ENCODE results near the gene PRM1. TPM values are rescaled to one million over a fixed set of nuclear protein-coding genes. Genes with fewer than 3 reads are reported as not detected.

The PRM1 gene
- total and polyA plus RNA-seq, 2 donors: 0.34 TPM; not detected in 1

- H3K4me3 ChIP-seq (ENCODE audit: low read length in 2 of 2): no peak overlapping the region
- no peaks in the 10 kb centered on the region for H3K36me3 ChIP-seq (ENCODE audit: control insufficient read depth in 2 of 2, insufficient read depth in 2 of 2, low read length in 1 of 2)
- no peaks in the 10 kb centered on the region for H3K27me3 ChIP-seq (ENCODE audit: control insufficient read depth in 2 of 2, insufficient read depth in 1 of 2, low read length in 1 of 2)
- 97% methylated on average over 23 of the region's 23 CpGs for WGBS
- H3K27ac ChIP-seq (ENCODE audit: low read depth in 1 of 2, low read length in 1 of 2): no peak overlapping the region
- peaks cover 11 to 35% of the 10 kb centered on the region in 2 donors for H3K4me1 ChIP-seq (ENCODE audit: control insufficient read depth in 2 of 2, insufficient read depth in 2 of 2, low read length in 2 of 2)
- no peak for DNase-seq (ENCODE audit: low read depth in 6 of 9, low spot score in 9 of 9)
- no peaks in the 10 kb centered on the region for H3K9me3 ChIP-seq (ENCODE audit: control insufficient read depth in 2 of 2, insufficient read depth in 1 of 2, low read length in 1 of 2)
Observed at GRCh38 chr16:11316331-11317015, 35.3 kb upstream of the PRM1 start.

DNA sequence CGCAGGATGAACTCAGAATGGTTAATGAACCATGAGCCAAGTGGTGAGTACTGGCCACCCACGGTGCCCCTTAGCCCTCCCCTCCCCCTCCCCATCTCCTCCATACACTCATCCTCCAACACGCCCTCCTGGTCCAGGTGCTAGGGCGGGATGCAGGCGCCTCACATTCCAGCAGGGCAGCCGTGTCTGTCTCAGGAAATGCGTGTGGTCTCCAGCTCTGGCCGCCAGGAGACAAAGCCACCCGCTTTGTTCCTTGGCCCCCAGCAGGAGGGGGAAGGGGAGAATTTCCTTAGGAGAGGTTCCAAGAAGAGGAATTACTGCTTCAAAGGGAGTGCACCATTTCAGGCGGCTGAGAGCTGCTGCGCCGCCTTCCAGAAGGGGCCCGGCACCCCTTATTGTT is 34.4 kb upstream of the PRM1 start:
- H3K9me3 ChIP-seq (ENCODE audit: control insufficient read depth in 2 of 2, insufficient read depth in 1 of 2, low read length in 1 of 2): no peaks in the 10 kb centered on the region
- 83% methylated on average over 13 of the region's 13 CpGs for WGBS
- H3K4me1 ChIP-seq (ENCODE audit: control insufficient read depth in 2 of 2, insufficient read depth in 2 of 2, low read length in 2 of 2): peaks cover 15 to 44% of the 10 kb centered on the region in 2 donors
- no peaks in the 10 kb centered on the region for H3K36me3 ChIP-seq (ENCODE audit: control insufficient read depth in 2 of 2, insufficient read depth in 2 of 2, low read length in 1 of 2)
- no peak for DNase-seq (ENCODE audit: low read depth in 6 of 9, low spot score in 9 of 9)
- no peak overlapping the region for H3K27ac ChIP-seq (ENCODE audit: low read depth in 1 of 2, low read length in 1 of 2)
- no peaks in the 10 kb centered on the region for H3K27me3 ChIP-seq (ENCODE audit: control insufficient read depth in 2 of 2, insufficient read depth in 1 of 2, low read length in 1 of 2)
- H3K4me3 ChIP-seq (ENCODE audit: low read length in 2 of 2): no peak overlapping the region

- peaks cover 20 to 54% of the 10 kb centered on the region in 2 donors for H3K4me1 ChIP-seq (ENCODE audit: control insufficient read depth in 2 of 2, insufficient read depth in 2 of 2, low read length in 2 of 2)
- no peak overlapping the region for H3K4me3 ChIP-seq (ENCODE audit: low read length in 2 of 2)
- no peaks in the 10 kb centered on the region for H3K36me3 ChIP-seq (ENCODE audit: control insufficient read depth in 2 of 2, insufficient read depth in 2 of 2, low read length in 1 of 2)
- no peak overlapping the region for H3K27ac ChIP-seq (ENCODE audit: low read depth in 1 of 2, low read length in 1 of 2)
- no peaks in the 10 kb centered on the region for H3K27me3 ChIP-seq (ENCODE audit: control insufficient read depth in 2 of 2, insufficient read depth in 1 of 2, low read length in 1 of 2)
- DNase-seq (ENCODE audit: low read depth in 6 of 9, low spot score in 9 of 9): no peak
- H3K9me3 ChIP-seq (ENCODE audit: control insufficient read depth in 2 of 2, insufficient read depth in 1 of 2, low read length in 1 of 2): no peaks in the 10 kb centered on the region
- 98% methylated on average over 8 of the region's 8 CpGs for WGBS
Observed at GRCh38 chr16:11314309-11314894, 33.3 kb upstream of the PRM1 start.

GRCh38 chr16:11313493-11314308 is 32.6 kb upstream of the PRM1 start:
- Histone ChIP-seq H3K9me3 (ENCODE audit: control insufficient read depth in 2 of 2, insufficient read depth in 1 of 2, low read length in 1 of 2) (peaks cover 0 to 7% of the 10 kb centered on the region in 2 donors), H3K27me3 (ENCODE audit: control insufficient read depth in 2 of 2, insufficient read depth in 1 of 2, low read length in 1 of 2) (no peaks in the 10 kb centered on the region), H3K4me3 (ENCODE audit: low read length in 2 of 2) (no peak overlapping the region), H3K27ac (ENCODE audit: low read depth in 1 of 2, low read length in 1 of 2) (no peak overlapping the region), H3K4me1 (ENCODE audit: control insufficient read depth in 2 of 2, insufficient read depth in 2 of 2, low read length in 2 of 2) (peaks cover 23 to 61% of the 10 kb centered on the region in 2 donors), H3K36me3 (ENCODE audit: control insufficient read depth in 2 of 2, insufficient read depth in 2 of 2, low read length in 1 of 2) (no peaks in the 10 kb centered on the region)
- WGBS: 96% methylated on average over 9 of the region's 9 CpGs
- DNase-seq (ENCODE audit: low read depth in 6 of 9, low spot score in 9 of 9): no peak

DNA sequence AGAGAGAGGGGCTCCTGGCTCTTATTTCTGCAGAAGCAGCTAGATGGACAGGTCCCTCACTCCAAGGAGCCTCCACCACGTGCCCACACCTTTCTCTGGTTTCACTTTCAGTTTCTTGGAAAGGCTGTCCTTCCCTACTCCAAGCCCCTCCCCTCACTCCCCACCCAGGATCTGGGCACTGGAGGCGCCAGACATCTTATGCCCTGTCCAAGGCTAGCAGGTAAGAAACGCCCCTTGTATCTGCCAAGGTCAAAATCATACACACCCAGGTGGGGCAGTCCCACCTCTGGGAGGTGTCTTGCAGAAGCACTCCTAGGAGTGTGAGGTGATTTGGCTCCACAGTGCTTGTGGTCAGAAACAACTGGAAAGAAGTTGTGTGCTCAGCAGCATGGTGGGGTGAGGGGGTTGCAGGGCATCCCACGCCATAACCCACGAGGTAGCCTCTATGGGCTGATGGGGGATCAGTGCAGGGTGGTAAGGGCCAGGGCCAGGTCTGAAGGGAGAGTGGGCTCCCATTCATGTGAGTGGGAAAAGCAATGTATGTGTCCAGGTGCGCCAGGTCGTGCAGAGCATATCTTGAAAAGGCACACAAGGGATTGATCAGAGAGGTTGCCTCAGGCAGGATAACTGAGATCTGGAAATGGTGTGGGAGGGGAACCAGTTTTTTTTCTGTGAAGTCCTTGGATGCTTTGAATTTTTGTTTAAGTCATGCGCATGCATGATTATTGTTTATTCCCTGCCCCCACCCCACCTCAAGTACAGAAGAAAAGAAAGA is 31.8 kb upstream of the PRM1 start:
- 67% methylated on average over 8 of the region's 8 CpGs for WGBS
- H3K4me3 ChIP-seq (ENCODE audit: low read length in 2 of 2): no peak overlapping the region
- H3K27me3 ChIP-seq (ENCODE audit: control insufficient read depth in 2 of 2, insufficient read depth in 1 of 2, low read length in 1 of 2): no peaks in the 10 kb centered on the region
- peaks cover 0 to 15% of the 10 kb centered on the region in 2 donors for H3K9me3 ChIP-seq (ENCODE audit: control insufficient read depth in 2 of 2, insufficient read depth in 1 of 2, low read length in 1 of 2)
- no peaks in the 10 kb centered on the region for H3K36me3 ChIP-seq (ENCODE audit: control insufficient read depth in 2 of 2, insufficient read depth in 2 of 2, low read length in 1 of 2)
- peak overlapping the region; percentile 25 to 26 for H3K27ac ChIP-seq (ENCODE audit: low read depth in 1 of 2, low read length in 1 of 2)
- H3K4me1 ChIP-seq (ENCODE audit: control insufficient read depth in 2 of 2, insufficient read depth in 2 of 2, low read length in 2 of 2): peaks cover 30 to 68% of the 10 kb centered on the region in 2 donors
- peak in 2 of 9 donors; percentile 56 to 75 for DNase-seq (ENCODE audit: low read depth in 6 of 9, low spot score in 9 of 9)

GRCh38 chr16:11310997-11311561 is 29.9 kb upstream of the PRM1 start:
- 56% methylated on average over 10 of the region's 10 CpGs for WGBS

DNA sequence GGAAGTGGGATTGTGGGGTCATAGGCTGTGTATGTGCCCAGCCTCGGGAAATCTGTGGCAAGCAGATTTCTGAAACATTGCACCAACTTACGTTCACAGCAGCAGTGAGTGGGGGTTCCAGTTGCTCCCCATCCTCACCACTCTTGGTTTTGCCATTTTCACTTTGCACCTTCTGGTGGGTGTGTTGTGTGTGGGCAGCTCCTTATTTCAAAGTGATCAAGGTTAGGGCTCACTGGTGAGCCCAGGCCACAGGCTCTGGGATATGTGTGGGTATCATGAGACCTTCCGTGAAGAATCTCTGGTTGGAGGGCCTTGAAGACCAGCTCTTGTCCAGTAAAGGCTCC is 29.5 kb upstream of the PRM1 start:
- Histone ChIP-seq H3K9me3 (ENCODE audit: control insufficient read depth in 2 of 2, insufficient read depth in 1 of 2, low read length in 1 of 2) (peaks cover 0 to 19% of the 10 kb centered on the region in 2 donors), H3K4me1 (ENCODE audit: control insufficient read depth in 2 of 2, insufficient read depth in 2 of 2, low read length in 2 of 2) (peaks cover 32 to 71% of the 10 kb centered on the region in 2 donors), H3K27ac (ENCODE audit: low read depth in 1 of 2, low read length in 1 of 2) (peak overlapping the region in 1 of 2 donors; percentile 46), H3K27me3 (ENCODE audit: control insufficient read depth in 2 of 2, insufficient read depth in 1 of 2, low read length in 1 of 2) (no peaks in the 10 kb centered on the region), H3K4me3 (ENCODE audit: low read length in 2 of 2) (no peak overlapping the region), H3K36me3 (ENCODE audit: control insufficient read depth in 2 of 2, insufficient read depth in 2 of 2, low read length in 1 of 2) (no peaks in the 10 kb centered on the region)
- WGBS: 96% methylated on average over 3 of the region's 3 CpGs
- DNase-seq (ENCODE audit: low read depth in 6 of 9, low spot score in 9 of 9): no peak

More at GRCh38 chr16:11310997-11311561, 29.9 kb upstream of the PRM1 start:
- H3K36me3 ChIP-seq (ENCODE audit: control insufficient read depth in 2 of 2, insufficient read depth in 2 of 2, low read length in 1 of 2): no peaks in the 10 kb centered on the region
- H3K27me3 ChIP-seq (ENCODE audit: control insufficient read depth in 2 of 2, insufficient read depth in 1 of 2, low read length in 1 of 2): no peaks in the 10 kb centered on the region
- DNase-seq (ENCODE audit: low read depth in 6 of 9, low spot score in 9 of 9): peak in 2 of 9 donors; percentile 39 to 73
- peaks cover 0 to 19% of the 10 kb centered on the region in 2 donors for H3K9me3 ChIP-seq (ENCODE audit: control insufficient read depth in 2 of 2, insufficient read depth in 1 of 2, low read length in 1 of 2)
- peaks cover 32 to 73% of the 10 kb centered on the region in 2 donors for H3K4me1 ChIP-seq (ENCODE audit: control insufficient read depth in 2 of 2, insufficient read depth in 2 of 2, low read length in 2 of 2)
- H3K4me3 ChIP-seq (ENCODE audit: low read length in 2 of 2): no peak overlapping the region
- peak overlapping the region; percentile 1 to 11 for H3K27ac ChIP-seq (ENCODE audit: low read depth in 1 of 2, low read length in 1 of 2)

GRCh38 chr16:11309895-11310633 is 28.9 kb upstream of the PRM1 start:
- Histone ChIP-seq H3K4me1 (ENCODE audit: control insufficient read depth in 2 of 2, insufficient read depth in 2 of 2, low read length in 2 of 2) (peaks cover 32 to 68% of the 10 kb centered on the region in 2 donors), H3K36me3 (ENCODE audit: control insufficient read depth in 2 of 2, insufficient read depth in 2 of 2, low read length in 1 of 2) (no peaks in the 10 kb centered on the region), H3K27ac (ENCODE audit: low read depth in 1 of 2, low read length in 1 of 2) (no peak overlapping the region), H3K4me3 (ENCODE audit: low read length in 2 of 2) (no peak overlapping the region), H3K9me3 (ENCODE audit: control insufficient read depth in 2 of 2, insufficient read depth in 1 of 2, low read length in 1 of 2) (peaks cover 0 to 19% of the 10 kb centered on the region in 2 donors), H3K27me3 (ENCODE audit: control insufficient read depth in 2 of 2, insufficient read depth in 1 of 2, low read length in 1 of 2) (no peaks in the 10 kb centered on the region)
- DNase-seq (ENCODE audit: low read depth in 6 of 9, low spot score in 9 of 9): no peak
- WGBS: 82% methylated on average over 9 of the region's 9 CpGs

Data from thymus (tissue), 11 donors.